ENCODE data around the gene IL21R. TPM values are rescaled to one million over a fixed set of nuclear protein-coding genes. Genes with fewer than 3 reads are reported as not detected.

IL21R gene
- total and polyA plus RNA-seq, 10 of the 15 experiments (the other 5 are each of a cell fraction or from before 2014, with no cell fraction given), result 5.3 to 138 (median 82.5) TPM

GRCh38 chr16:27398894-27399853 is 2.8 kb upstream of the IL21R start:
- in situ Hi-C loops (cut with MboI) (no loop called here), intact Hi-C loops (cut with micrococcal nuclease; ENCODE audit: unreplicated experiment) (loop anchor here (1.0 kb wide), 2 partner anchors 10 to 24 kb away; no protein-coding TSS in a partner anchor)
- H3K9me3 ChIP-seq (replicated peaks; ENCODE audit: control insufficient read depth, insufficient read depth, low read length), result no peaks in the 10 kb centered on the region; the same call in none of the 3 replicates
- no peaks in the 10 kb centered on the region; a peak in 1 of 4 replicates for H3K36me3 ChIP-seq (ENCODE audit: control insufficient read depth in 2 of 2, insufficient read depth in 2 of 2, low read length in 1 of 2)
- H4K20me1 ChIP-seq (ENCODE audit: control insufficient read depth, insufficient read depth), result no peaks in the 10 kb centered on the region
- POLR2A ChIA-PET, result interaction anchor here (0.6 to 11.1 kb wide), 18 partner anchors 8 to 162 kb away, joined by 3 to 208 read pairs (median 4); no protein-coding TSS in a partner anchor
- DNase-seq (ENCODE audit: low read depth, low spot score), result peak; percentile 89
- peak overlapping the region; percentile 83 for H3K4me2 ChIP-seq (ENCODE audit: control insufficient read depth, insufficient read depth)
- peak overlapping the region; percentile 42; the same call in 1 of the 2 replicates for H3K4me3 ChIP-seq
- ATAC-seq, result peak; percentile 58
- 16% methylated on average over 8 of the region's 8 CpGs for WGBS (ENCODE audit: insufficient coverage, insufficient replicate concordance, low lambda C conversion rate, missing lambda C conversion rate)
- SMC1A ChIA-PET (ENCODE audit: uncharacterized antibody, unreplicated experiment), result interaction anchor here (0.7 to 10.9 kb wide), 19 partner anchors 8 to 229 kb away, joined by 3 to 220 read pairs (median 4); no protein-coding TSS in a partner anchor
- BruUV-seq (replicated peaks), result no TSS peak
- H3K4me1 ChIP-seq (ENCODE audit: control insufficient read depth, insufficient read depth, low read length), result peaks cover 40% of the 10 kb centered on the region
- RAD21 ChIA-PET (ENCODE audit: unreplicated experiment), result interaction anchor here (0.8 to 12.8 kb wide), 19 partner anchors 8 to 206 kb away, joined by 3 to 224 read pairs (median 8); no protein-coding TSS in a partner anchor
- CTCF ChIA-PET, result interaction anchor here (0.6 to 3.3 kb wide), 14 partner anchors 8 to 162 kb away, joined by 3 to 29 read pairs (median 6); no protein-coding TSS in a partner anchor
- H3K79me2 ChIP-seq (ENCODE audit: control insufficient read depth, insufficient read depth, low read length), result peaks cover 40% of the 10 kb centered on the region
- no peaks in the 10 kb centered on the region for H3K27me3 ChIP-seq (replicated peaks in 1 of 2; ENCODE audit: control insufficient read depth in 2 of 2, insufficient read depth in 2 of 2, low read length in 1 of 2)
- peak overlapping the region; percentile 47; the same call in 1 of the 2 replicates for H3K9ac ChIP-seq (ENCODE audit: control insufficient read depth, insufficient read depth, low read length)
- peak overlapping the region; percentile 61 for H2AFZ ChIP-seq (ENCODE audit: control insufficient read depth, low read depth, low read length)
- FAIRE-seq, result peak; percentile 52
- peak overlapping the region; percentile 97 for H3K27ac ChIP-seq (ENCODE audit: control insufficient read depth, insufficient read depth)
- TF ChIP-seq CHD4 (IDR thresholded peaks at IDR 0.05) (0 out of 2 replicates have a peak, but pooled peaks have one; percentile 1), KLF5 (IDR thresholded peaks at IDR 0.05; ENCODE audit: partially characterized antibody) (peak; percentile 37), ZBTB33 (IDR thresholded peaks at IDR 0.05) (no peak), POLR2AphosphoS5 (IDR thresholded peaks at IDR 0.05; ENCODE audit: low read length) (peak; percentile 68), SIX5 (IDR thresholded peaks at IDR 0.05; ENCODE audit: low read depth, low read length, severe bottlenecking) (no peak), RCOR1 (conservative IDR thresholded peaks at IDR 0.05; ENCODE audit: low read depth, low read length) (0 out of 2 replicates have a peak, but pooled peaks have one; percentile 8), TAF1 (IDR thresholded peaks at IDR 0.05; ENCODE audit: borderline replicate concordance, low read depth, low read length) (peak; percentile 57; the same call in 1 of the 2 replicates), ZNF687 (IDR thresholded peaks at IDR 0.05) (peak; percentile 40), PAX5 (IDR thresholded peaks at IDR 0.05; ENCODE audit: borderline replicate concordance, low read depth, low read length) (peak; percentile 84), CBX5 (IDR thresholded peaks at IDR 0.05; ENCODE audit: low read depth) (no peak), RBBP5 (conservative IDR thresholded peaks at IDR 0.05) (no peak), MTA2 (IDR thresholded peaks at IDR 0.05; ENCODE audit: low read depth) (peak; percentile 60), NFYB (IDR thresholded peaks at IDR 0.05; ENCODE audit: insufficient read depth, low read depth, low read length) (peak; percentile 71; the same call in 1 of the 2 replicates), DPF2 (IDR thresholded peaks at IDR 0.05) (0 out of 2 replicates have a peak, but pooled peaks have one; percentile 47), MEF2A (IDR thresholded peaks at IDR 0.05; ENCODE audit: insufficient read depth, low read depth, low read length) (peak; percentile 93)
